ENCODE data around the gene FFAR2. TPM values are rescaled to one million over a fixed set of nuclear protein-coding genes. Genes with fewer than 3 reads are reported as not detected.

Gene FFAR2
- total RNA-seq, 2 donors from 2014 or later: 0.92 TPM; not detected in 1

DNA sequence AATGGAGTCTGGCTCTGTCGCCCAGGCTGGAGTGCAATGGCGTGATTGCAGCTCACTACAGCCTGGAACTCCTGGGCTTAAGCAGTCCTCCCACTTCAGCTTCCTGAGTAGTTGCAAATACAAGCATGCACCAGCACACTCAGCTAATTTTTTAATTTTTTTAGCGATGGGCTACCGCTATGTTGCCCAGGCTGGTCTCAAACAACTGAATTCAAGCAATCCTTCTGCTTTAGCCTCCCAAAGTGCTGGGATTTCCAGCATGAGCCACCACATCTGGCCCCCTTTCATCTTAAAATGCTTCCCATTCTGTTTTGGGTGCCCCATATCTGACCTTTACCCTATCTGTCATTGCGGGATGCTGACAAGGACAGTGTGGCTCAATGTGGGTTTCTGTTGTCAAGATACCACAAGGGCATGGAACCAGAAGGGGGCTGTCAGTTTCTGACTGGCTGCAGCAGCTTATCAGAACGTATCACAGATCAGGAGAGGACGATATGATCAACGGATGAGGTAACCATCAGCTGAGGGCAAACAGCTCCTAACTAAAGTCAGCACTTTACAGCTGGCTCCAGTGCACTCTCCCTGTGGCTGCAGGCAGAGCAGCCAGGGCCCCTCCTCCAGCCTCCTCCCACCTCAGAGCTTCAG, 44.8 kb upstream of the FFAR2 start:
- TF ChIP-seq, protein P1, sequence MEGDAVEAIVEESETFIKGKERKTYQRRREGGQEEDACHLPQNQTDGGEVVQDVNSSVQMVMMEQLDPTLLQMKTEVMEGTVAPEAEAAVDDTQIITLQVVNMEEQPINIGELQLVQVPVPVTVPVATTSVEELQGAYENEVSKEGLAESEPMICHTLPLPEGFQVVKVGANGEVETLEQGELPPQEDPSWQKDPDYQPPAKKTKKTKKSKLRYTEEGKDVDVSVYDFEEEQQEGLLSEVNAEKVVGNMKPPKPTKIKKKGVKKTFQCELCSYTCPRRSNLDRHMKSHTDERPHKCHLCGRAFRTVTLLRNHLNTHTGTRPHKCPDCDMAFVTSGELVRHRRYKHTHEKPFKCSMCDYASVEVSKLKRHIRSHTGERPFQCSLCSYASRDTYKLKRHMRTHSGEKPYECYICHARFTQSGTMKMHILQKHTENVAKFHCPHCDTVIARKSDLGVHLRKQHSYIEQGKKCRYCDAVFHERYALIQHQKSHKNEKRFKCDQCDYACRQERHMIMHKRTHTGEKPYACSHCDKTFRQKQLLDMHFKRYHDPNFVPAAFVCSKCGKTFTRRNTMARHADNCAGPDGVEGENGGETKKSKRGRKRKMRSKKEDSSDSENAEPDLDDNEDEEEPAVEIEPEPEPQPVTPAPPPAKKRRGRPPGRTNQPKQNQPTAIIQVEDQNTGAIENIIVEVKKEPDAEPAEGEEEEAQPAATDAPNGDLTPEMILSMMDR (IDR thresholded peaks at IDR 0.05): no peak
- ATAC-seq (ENCODE audit: insufficient number of reproducible peaks, low FRiP score, low read depth): no peak
- Histone ChIP-seq H3K36me3 (no peaks in the 10 kb centered on the region), H3K4me1 (ENCODE audit: control insufficient read depth in 1 of 2, low read depth in 2 of 2) (no peaks in the 10 kb centered on the region), H3K27ac (no peak overlapping the region), H3K27me3 (replicated peaks; ENCODE audit: insufficient read depth) (no peaks in the 10 kb centered on the region), H3K4me3 (no peak overlapping the region), H3K9me3 (no peaks in the 10 kb centered on the region)
- no peak for DNase-seq (ENCODE audit: low spot score)

DNA sequence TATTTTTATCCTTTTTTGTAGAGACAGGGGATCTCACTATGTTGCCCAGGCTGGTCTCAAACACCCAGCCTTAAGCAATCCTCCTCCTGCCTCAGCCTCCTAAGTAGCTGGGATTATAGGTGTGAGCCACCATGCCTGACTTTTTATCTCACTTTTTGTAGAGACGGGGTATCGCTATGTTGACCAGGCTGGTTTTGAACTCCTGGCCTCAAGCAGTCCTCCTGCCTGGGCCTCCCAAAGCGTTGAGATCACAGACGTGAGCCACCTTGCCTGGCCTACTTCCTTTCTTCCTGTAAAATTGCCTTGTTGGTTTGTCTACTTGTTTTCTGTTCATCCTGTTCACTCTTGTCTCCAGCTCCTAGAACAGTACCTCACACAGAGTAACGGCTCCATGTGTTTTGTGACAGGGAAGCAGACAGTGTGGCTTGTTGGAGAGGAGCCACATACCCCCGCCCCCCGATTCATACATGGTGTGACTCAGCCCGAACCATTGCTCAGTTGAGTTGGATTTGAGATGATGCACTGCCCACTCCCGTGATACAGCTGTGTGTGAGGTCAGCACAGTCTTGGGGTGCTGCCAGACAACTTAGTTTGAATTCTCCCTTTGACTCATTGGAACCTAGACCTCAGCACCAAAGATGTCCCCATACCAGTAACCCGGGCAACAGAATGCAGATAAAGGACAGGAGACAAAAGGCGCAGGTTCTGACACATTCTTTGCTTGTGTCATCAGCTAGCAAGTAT, 43.0 kb upstream of the FFAR2 start:
- H3K4me3 ChIP-seq: no peak overlapping the region
- no peaks in the 10 kb centered on the region for H3K27me3 ChIP-seq (replicated peaks; ENCODE audit: insufficient read depth)
- TF ChIP-seq, protein P1 (IDR thresholded peaks at IDR 0.05): no peak
- H3K4me1 ChIP-seq (ENCODE audit: control insufficient read depth in 1 of 2, low read depth in 2 of 2): no peaks in the 10 kb centered on the region
- DNase-seq (ENCODE audit: low spot score) (peak; percentile 17), ATAC-seq (ENCODE audit: insufficient number of reproducible peaks, low FRiP score, low read depth) (no peak)
- H3K27ac ChIP-seq: no peak overlapping the region
- no peaks in the 10 kb centered on the region for H3K36me3 ChIP-seq
- no peaks in the 10 kb centered on the region for H3K9me3 ChIP-seq

DNA sequence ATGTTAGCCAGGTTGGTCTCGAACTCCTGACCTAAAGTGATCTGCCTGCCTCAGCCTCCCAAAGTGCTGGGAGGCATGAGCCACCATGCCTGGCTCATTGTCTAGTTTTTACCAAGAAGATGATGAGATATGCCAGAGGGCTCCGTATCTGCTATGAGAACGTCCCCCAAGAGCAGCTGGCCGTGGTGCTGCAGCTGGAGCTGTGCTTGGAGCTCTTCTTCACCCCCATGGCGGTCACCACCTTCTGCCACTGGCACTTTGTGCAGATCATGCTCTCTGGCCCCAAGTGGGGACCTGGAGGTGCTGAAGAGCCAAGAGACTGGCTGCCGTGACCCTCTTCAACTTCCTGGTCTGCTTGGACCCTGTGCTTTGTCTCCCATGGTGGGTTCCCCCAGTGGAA, 40.4 kb upstream of the FFAR2 start:
- TF ChIP-seq, protein P1 (IDR thresholded peaks at IDR 0.05): no peak
- ATAC-seq (ENCODE audit: insufficient number of reproducible peaks, low FRiP score, low read depth) (no peak), DNase-seq (ENCODE audit: low spot score) (no peak)
- Histone ChIP-seq H3K4me1 (ENCODE audit: control insufficient read depth in 1 of 2, low read depth in 2 of 2) (no peaks in the 10 kb centered on the region), H3K27ac (no peak overlapping the region), H3K27me3 (replicated peaks; ENCODE audit: insufficient read depth) (no peaks in the 10 kb centered on the region), H3K9me3 (no peaks in the 10 kb centered on the region), H3K4me3 (no peak overlapping the region), H3K36me3 (no peaks in the 10 kb centered on the region)

GRCh38 chr19:35408284-35409171, 39.5 kb upstream of the FFAR2 start:
- DNase-seq (ENCODE audit: low spot score): no peak
- no peak for ATAC-seq (ENCODE audit: insufficient number of reproducible peaks, low FRiP score, low read depth)

More at GRCh38 chr19:35408284-35409171, 39.5 kb upstream of the FFAR2 start:
- Histone ChIP-seq H3K36me3 (no peaks in the 10 kb centered on the region), H3K4me3 (no peak overlapping the region), H3K27ac (no peak overlapping the region), H3K4me1 (ENCODE audit: control insufficient read depth in 1 of 2, low read depth in 2 of 2) (no peaks in the 10 kb centered on the region), H3K9me3 (no peaks in the 10 kb centered on the region), H3K27me3 (replicated peaks; ENCODE audit: insufficient read depth) (no peaks in the 10 kb centered on the region)
- TF ChIP-seq, protein P1 (IDR thresholded peaks at IDR 0.05): no peak

Measured in thoracic aorta (tissue), 2 donors.